Liver (tissue), 3 donors: ENCODE measurements around the gene ADRM1.

Source experiments
- ATF3 ChIP-seq: IDR thresholded peaks from 2 replicates; pipeline ENCODE4 v1.6.1; 2016; ENCODE audit warnings: antibody characterized with exemption
- EGR1 ChIP-seq, 2 donors: IDR thresholded peaks; 2 replicates each; pipeline ENCODE4 v1.6.1; 2016 to 2018; ENCODE audit warnings: antibody characterized with exemption in 2 of 2, low read depth in 2 of 2
- HNF4G ChIP-seq: IDR thresholded peaks from 2 replicates; pipeline ENCODE4 v1.6.1; 2016; ENCODE audit warnings: antibody characterized with exemption
- JUND ChIP-seq, 2 donors: IDR thresholded peaks; 2 replicates each; pipeline ENCODE4 v1.6.1; 2016; ENCODE audit warnings: antibody characterized with exemption in 2 of 2
- NR2F2 ChIP-seq: IDR thresholded peaks from 2 replicates; pipeline ENCODE4 v1.6.1; 2016; ENCODE audit warnings: antibody characterized with exemption
- RAD21 ChIP-seq, 2 donors: IDR thresholded peaks; 2 replicates each; pipeline ENCODE4 v1.6.1; 2016; ENCODE audit warnings: antibody characterized with exemption in 2 of 2, mild to moderate bottlenecking in 2 of 2
- RXRA ChIP-seq, 2 donors: IDR thresholded peaks; 2 replicates each; pipeline ENCODE4 v1.6.1; 2017 to 2018; ENCODE audit warnings: antibody characterized with exemption in 2 of 2, mild to moderate bottlenecking in 1 of 2
- SP1 ChIP-seq: IDR thresholded peaks from 2 replicates; pipeline ENCODE4 v1.6.1; 2018; ENCODE audit warnings: antibody characterized with exemption, mild to moderate bottlenecking
- TAF1 ChIP-seq: conservative IDR thresholded peaks from 2 replicates; pipeline ENCODE4 v1.6.1; 2016; ENCODE audit warnings: antibody characterized with exemption, mild to moderate bottlenecking
- YY1 ChIP-seq: IDR thresholded peaks from 2 replicates; pipeline ENCODE4 v1.6.1; 2016; ENCODE audit warnings: antibody characterized with exemption, mild to moderate bottlenecking
- ZBTB33 ChIP-seq: IDR thresholded peaks from 2 replicates; pipeline ENCODE4 v1.6.1; 2016; ENCODE audit warnings: antibody characterized with exemption
- TF ChIP-seq, protein P1 (sequence below): fragments of 150-350 bp; IDR thresholded peaks from 2 replicates; pipeline ENCODE4 v1.5.1; 2017; ENCODE audit warnings: improper control_type of control experiment, low read depth, low read length; ENCODE audit not compliant: missing input control
- TF ChIP-seq, protein P2 (sequence below): IDR thresholded peaks from 2 replicates; pipeline ENCODE4 v1.6.1; 2016; ENCODE audit warnings: antibody characterized with exemption, mild to moderate bottlenecking
- donor health status: healthy.
- donor health status: healthy.

DNA sequence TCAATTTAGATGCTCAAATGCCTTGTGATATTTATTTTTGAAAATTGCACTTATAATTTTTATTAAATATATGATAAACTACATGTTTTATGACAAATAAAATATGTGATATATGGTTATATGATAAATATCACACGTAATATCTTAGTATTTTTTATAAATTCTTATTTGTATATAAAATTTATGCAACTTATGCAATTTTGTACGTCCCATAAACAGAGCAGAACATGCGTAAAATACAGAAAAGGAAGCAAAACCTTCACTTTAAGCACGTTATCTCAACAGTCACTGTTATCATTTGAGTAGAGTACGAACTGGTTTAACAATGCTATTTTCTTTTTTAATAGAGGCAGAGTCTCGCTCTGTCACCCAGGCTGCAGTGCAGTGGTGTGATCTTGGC, 15.7 kb upstream of the ADRM1 start:
- TF ChIP-seq, protein P1, sequence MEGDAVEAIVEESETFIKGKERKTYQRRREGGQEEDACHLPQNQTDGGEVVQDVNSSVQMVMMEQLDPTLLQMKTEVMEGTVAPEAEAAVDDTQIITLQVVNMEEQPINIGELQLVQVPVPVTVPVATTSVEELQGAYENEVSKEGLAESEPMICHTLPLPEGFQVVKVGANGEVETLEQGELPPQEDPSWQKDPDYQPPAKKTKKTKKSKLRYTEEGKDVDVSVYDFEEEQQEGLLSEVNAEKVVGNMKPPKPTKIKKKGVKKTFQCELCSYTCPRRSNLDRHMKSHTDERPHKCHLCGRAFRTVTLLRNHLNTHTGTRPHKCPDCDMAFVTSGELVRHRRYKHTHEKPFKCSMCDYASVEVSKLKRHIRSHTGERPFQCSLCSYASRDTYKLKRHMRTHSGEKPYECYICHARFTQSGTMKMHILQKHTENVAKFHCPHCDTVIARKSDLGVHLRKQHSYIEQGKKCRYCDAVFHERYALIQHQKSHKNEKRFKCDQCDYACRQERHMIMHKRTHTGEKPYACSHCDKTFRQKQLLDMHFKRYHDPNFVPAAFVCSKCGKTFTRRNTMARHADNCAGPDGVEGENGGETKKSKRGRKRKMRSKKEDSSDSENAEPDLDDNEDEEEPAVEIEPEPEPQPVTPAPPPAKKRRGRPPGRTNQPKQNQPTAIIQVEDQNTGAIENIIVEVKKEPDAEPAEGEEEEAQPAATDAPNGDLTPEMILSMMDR, result no peak
- TF ChIP-seq RXRA (IDR thresholded peaks at IDR 0.05), result no peak
- TF ChIP-seq ZBTB33, result no peak
- TF ChIP-seq SP1, result no peak
- TF ChIP-seq YY1, result no peak
- TF ChIP-seq ATF3, result no peak
- no peak for TF ChIP-seq EGR1 (IDR thresholded peaks at IDR 0.05; ENCODE audit: low read depth in 2 of 2)
- no peak for TF ChIP-seq NR2F2
- no peak for TF ChIP-seq RAD21 (IDR thresholded peaks at IDR 0.05)
- TF ChIP-seq JUND (IDR thresholded peaks at IDR 0.05), result no peak
- TF ChIP-seq TAF1, result no peak
- TF ChIP-seq HNF4G, result no peak
- TF ChIP-seq, protein P2, sequence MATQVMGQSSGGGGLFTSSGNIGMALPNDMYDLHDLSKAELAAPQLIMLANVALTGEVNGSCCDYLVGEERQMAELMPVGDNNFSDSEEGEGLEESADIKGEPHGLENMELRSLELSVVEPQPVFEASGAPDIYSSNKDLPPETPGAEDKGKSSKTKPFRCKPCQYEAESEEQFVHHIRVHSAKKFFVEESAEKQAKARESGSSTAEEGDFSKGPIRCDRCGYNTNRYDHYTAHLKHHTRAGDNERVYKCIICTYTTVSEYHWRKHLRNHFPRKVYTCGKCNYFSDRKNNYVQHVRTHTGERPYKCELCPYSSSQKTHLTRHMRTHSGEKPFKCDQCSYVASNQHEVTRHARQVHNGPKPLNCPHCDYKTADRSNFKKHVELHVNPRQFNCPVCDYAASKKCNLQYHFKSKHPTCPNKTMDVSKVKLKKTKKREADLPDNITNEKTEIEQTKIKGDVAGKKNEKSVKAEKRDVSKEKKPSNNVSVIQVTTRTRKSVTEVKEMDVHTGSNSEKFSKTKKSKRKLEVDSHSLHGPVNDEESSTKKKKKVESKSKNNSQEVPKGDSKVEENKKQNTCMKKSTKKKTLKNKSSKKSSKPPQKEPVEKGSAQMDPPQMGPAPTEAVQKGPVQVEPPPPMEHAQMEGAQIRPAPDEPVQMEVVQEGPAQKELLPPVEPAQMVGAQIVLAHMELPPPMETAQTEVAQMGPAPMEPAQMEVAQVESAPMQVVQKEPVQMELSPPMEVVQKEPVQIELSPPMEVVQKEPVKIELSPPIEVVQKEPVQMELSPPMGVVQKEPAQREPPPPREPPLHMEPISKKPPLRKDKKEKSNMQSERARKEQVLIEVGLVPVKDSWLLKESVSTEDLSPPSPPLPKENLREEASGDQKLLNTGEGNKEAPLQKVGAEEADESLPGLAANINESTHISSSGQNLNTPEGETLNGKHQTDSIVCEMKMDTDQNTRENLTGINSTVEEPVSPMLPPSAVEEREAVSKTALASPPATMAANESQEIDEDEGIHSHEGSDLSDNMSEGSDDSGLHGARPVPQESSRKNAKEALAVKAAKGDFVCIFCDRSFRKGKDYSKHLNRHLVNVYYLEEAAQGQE, result no peak
